Chondrocyte (in vitro differentiated cells): ENCODE measurements around the gene STEAP1B. TPM values are rescaled to one million over a fixed set of nuclear protein-coding genes. Genes with fewer than 3 reads are reported as not detected.
"Not testable (repeated sequence)": the region's sequence is repeated elsewhere in the genome, so short reads cannot be mapped to it uniquely, and the experiment has no call there.

Source experiments
- DNase-seq: peaks from one replicate; pipeline ENCODE4 v3.0.0; 2021; ENCODE audit warnings: mixed read lengths, low spot score
- H3K27ac Mint-ChIP-seq: one replicate; pipeline ENCODE4 v1.8.0; 2021; ENCODE audit warnings: mild to moderate bottlenecking, moderate library complexity, mixed read lengths; ENCODE audit not compliant: unreplicated experiment
- H3K27me3 Mint-ChIP-seq: 2 replicates; pipeline ENCODE4 v1.8.0; 2021; ENCODE audit warnings: low read depth, mixed read lengths
- H3K36me3 Mint-ChIP-seq: 2 replicates; pipeline ENCODE4 v1.8.0; 2021; ENCODE audit warnings: low read depth, mixed read lengths
- H3K4me1 Mint-ChIP-seq: 2 replicates; pipeline ENCODE4 v1.8.0; 2021; ENCODE audit warnings: low read depth, mild to moderate bottlenecking, mixed read lengths
- H3K4me3 Mint-ChIP-seq: one replicate; pipeline ENCODE4 v1.8.0; 2021; ENCODE audit warnings: mild to moderate bottlenecking, moderate library complexity, mixed read lengths; ENCODE audit not compliant: unreplicated experiment
- H3K9me3 Mint-ChIP-seq: 2 replicates; pipeline ENCODE4 v1.8.0; 2021; ENCODE audit warnings: low read depth, mixed read lengths
- total RNA-seq: library from RNA; stranded (reverse); gene quantifications from 3 replicates; pipeline ENCODE4 v1.2.1, GENCODE V29; 2021
- TF ChIP-seq, protein P1 (sequence below): fragments of 200-600 bp; sonication (generic); IDR thresholded peaks from 2 replicates; pipeline ENCODE4 v1.5.0; 2021; ENCODE audit warnings: antibody characterized with exemption, mild to moderate bottlenecking, moderate library complexity

STEAP1B gene
- total RNA-seq, 1 donor from 2014 or later, result 4.2 TPM

DNA sequence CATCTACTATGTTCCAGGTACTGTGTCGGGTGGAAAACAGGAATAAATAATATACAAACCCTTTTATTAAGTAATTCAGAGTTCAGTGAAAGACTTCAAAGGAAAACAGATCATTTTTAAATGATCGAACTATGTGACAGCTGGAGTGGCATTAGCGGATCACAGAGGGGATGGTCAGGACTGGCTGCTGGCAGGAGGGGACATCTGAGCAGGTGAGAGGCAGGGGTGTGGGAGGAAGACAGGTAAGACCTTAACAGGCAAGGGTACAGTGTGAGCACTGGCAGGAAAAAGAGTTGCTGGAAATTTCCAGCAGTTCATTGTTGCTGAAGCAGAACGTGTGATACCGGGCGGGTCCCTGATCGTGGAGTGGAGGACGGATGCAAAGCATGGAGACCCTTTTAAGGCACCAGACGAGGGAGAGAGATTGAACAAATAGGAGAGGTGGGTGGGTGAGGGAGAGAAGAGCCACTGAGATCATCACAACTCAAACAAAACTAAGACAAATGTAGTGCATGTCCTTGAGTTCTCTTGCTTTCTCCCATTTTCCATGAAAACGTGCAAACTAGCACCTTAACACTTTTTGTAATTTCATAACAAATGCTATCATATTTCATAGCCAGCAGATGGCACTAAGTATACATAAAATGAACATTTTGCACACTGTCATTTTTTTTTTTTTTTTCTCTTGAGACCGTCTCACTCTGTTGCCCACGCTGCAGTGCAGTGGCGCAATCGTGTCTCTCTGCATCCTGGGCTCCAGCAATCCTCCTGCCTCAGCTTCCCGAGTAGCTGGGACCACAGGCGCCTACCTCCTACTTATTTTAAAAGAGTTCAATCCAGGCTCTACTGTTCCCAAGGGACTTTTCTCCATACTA lies 23.7 kb upstream of the STEAP1B start:
- H3K36me3 Mint-ChIP-seq, DNase-seq, H3K27ac Mint-ChIP-seq, H3K9me3 Mint-ChIP-seq, H3K4me1 Mint-ChIP-seq: not testable (repeated sequence)
- peak overlapping the region; percentile 45 for H3K4me3 Mint-ChIP-seq
- TF ChIP-seq, protein P1, sequence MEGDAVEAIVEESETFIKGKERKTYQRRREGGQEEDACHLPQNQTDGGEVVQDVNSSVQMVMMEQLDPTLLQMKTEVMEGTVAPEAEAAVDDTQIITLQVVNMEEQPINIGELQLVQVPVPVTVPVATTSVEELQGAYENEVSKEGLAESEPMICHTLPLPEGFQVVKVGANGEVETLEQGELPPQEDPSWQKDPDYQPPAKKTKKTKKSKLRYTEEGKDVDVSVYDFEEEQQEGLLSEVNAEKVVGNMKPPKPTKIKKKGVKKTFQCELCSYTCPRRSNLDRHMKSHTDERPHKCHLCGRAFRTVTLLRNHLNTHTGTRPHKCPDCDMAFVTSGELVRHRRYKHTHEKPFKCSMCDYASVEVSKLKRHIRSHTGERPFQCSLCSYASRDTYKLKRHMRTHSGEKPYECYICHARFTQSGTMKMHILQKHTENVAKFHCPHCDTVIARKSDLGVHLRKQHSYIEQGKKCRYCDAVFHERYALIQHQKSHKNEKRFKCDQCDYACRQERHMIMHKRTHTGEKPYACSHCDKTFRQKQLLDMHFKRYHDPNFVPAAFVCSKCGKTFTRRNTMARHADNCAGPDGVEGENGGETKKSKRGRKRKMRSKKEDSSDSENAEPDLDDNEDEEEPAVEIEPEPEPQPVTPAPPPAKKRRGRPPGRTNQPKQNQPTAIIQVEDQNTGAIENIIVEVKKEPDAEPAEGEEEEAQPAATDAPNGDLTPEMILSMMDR, result peak; percentile 77
- peaks cover 15% of the 10 kb centered on the region for H3K27me3 Mint-ChIP-seq

DNA sequence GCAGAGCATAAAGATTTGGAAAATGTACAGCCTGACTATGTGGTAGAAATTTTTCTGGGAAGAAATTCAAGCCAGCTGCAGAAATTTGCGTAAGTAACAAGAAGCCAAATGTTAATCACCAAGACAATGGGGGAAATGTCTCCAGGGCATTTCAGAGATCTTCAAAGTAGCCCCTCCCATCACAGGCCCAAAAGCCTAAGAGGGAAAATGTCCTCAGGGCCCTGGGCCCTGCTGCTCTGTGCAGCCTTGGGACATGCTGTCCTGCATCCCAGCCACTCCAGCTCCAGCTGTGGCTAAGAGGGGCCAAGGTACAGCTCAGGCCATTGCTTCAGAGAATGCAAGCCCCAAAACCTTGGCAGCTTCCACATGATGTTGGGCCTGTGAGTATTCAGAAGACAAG lies 19.6 kb upstream of the STEAP1B start:
- H3K4me3 Mint-ChIP-seq, H3K36me3 Mint-ChIP-seq, H3K9me3 Mint-ChIP-seq, H3K4me1 Mint-ChIP-seq, DNase-seq, H3K27ac Mint-ChIP-seq: not testable (repeated sequence)
- H3K27me3 Mint-ChIP-seq, result peaks cover 16% of the 10 kb centered on the region

DNA sequence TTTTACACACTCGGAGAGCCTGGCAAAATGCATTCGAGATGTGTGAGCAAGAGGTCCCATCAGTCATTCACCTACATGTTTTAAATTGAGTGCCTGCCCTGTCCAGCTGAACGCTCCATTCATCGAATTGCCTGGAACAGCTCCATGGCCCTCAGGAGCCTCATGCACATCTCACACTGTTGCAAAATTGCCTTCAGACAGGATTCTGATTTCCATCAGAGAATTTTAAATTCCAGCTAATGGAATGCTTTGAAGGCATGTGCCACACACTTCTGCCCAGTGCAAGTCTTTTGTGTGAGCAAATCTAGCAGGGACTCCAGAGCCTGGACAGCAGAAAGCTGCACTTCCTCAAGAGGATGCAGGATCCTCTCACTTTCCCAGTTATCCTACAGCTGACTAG lies 17.0 kb upstream of the STEAP1B start:
- H3K4me1 Mint-ChIP-seq, DNase-seq, H3K9me3 Mint-ChIP-seq: not testable (repeated sequence)

DNA sequence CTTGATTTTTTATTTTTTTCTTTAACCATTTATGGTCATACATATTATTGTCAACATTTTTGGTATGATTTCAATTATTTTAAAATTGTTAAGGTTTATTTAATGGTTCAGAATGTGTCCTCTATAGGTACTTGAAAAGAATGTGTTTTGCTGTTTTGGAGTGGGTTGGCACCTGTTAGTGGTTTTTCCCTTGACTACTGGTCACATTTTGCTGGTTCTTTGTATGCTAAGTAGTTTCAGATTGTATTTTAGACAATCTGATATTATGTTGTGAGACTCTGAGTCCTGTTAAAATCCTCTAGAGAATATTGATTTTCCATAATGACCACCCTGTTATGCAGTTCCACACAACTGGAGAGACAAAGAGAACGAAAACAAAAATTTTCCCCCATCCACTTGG lies 15.0 kb upstream of the STEAP1B start:
- H3K27ac Mint-ChIP-seq, DNase-seq, H3K4me1 Mint-ChIP-seq, H3K9me3 Mint-ChIP-seq, H3K4me3 Mint-ChIP-seq, H3K27me3 Mint-ChIP-seq, H3K36me3 Mint-ChIP-seq: not testable (repeated sequence)

More for the DNA sequence above, 17.0 kb upstream of the STEAP1B start:
- H3K36me3 Mint-ChIP-seq, H3K4me3 Mint-ChIP-seq, H3K27ac Mint-ChIP-seq, H3K27me3 Mint-ChIP-seq: not testable (repeated sequence)

DNA sequence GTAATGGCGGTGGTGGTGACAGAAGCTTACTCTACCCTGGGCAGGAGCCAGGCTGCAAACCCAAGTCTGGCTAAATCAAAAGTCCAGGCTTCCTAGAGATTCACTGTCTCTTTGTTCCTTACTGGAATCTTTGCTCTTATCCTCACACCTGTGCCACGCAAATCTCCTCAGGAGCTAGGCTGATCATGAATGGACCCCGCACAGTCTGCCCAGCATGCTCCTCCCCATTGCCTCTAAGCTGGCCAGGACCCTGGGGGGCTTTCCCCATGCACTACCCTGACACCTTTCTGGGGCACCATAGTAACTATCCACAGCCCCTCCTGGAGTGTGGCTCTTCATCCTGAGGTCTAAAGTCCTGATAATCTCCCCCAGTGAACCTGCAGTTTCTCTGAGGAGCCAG lies 7.3 kb upstream of the STEAP1B start:
- DNase-seq, H3K9me3 Mint-ChIP-seq, H3K36me3 Mint-ChIP-seq, H3K27ac Mint-ChIP-seq, H3K4me1 Mint-ChIP-seq, H3K27me3 Mint-ChIP-seq, H3K4me3 Mint-ChIP-seq: not testable (repeated sequence)

DNA sequence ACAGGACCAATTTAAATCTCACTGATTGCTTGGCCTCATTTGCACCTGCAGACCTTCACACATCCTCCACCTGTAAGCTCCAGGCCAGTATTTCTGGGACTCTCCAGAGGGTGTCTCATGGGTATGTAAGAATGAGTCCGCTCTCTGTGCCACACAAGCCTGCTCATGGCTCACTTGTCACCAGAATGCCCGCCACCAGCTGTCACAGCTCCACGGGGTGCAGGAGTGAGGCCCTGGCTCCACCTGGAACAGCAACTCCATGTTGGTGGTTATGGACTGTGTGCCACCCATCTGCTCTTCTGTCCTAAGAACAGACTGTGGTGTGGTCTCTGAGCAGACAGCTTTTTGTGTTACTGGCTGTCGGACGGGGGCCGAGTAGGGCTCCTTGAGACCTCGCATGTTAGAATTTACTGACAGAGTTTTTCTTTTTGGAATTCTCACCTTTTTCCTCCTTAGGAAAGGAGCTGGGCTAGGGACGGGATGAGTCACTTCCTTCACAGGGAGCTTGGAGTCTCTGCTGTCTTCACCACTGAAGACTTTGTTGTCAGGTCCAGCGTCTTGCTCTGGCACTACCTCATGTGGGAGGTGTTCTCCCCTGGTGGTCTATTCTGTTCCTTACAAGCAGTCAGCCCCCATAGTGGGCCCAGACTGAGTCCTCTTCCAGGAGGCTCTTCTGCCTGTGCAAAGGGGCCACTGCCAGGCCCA lies 6.5 kb upstream of the STEAP1B start:
- not testable (repeated sequence) for H3K4me1 Mint-ChIP-seq, H3K36me3 Mint-ChIP-seq, H3K27ac Mint-ChIP-seq

DNA sequence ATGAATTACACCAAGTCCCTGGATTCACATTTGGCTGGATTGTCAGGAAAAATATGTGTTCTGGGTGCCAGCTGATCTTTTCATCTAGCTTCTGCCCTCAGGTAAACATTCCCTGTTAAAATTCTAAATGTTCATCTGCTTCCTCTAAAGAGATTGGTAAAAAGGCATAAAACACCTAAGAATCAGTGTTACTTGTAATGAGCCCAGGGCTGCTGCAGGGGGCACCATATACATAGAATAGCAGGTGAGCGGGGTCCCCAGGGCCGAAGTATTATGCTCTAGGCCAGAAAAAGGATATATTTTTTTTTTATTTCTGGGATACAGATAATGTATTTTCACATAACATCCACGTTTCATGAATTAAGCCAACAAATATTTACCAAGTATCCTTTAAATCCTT lies 4.5 kb upstream of the STEAP1B start:
- TF ChIP-seq, protein P1, result peak; percentile 74
- not testable (repeated sequence) for H3K9me3 Mint-ChIP-seq, H3K4me3 Mint-ChIP-seq, H3K27ac Mint-ChIP-seq, H3K36me3 Mint-ChIP-seq, H3K27me3 Mint-ChIP-seq, DNase-seq
- peaks cover 14% of the 10 kb centered on the region for H3K4me1 Mint-ChIP-seq

More for the DNA sequence above, 6.5 kb upstream of the STEAP1B start:
- not testable (repeated sequence) for H3K9me3 Mint-ChIP-seq, DNase-seq, H3K4me3 Mint-ChIP-seq, H3K27me3 Mint-ChIP-seq

DNA sequence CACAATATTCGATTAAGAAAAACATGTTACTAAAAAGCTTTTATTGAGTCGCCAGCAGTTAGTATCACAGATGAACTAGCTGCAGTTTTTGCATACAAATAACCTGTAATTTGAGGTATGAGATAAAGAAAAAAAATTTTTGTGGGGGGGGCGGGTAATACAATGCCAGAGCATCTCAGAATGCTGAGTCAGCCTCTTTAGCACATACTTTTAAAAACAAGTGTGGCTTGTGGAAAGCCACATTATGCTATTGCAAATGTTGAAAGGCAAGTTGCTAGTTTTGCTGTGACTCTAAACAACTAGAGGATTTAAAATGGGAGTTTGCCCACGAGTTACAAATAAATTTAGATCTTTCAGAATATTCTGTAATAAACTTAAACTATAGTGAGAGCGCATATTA lies 2.1 kb upstream of the STEAP1B start:
- H3K36me3 Mint-ChIP-seq, H3K4me3 Mint-ChIP-seq, H3K27me3 Mint-ChIP-seq, DNase-seq, H3K27ac Mint-ChIP-seq, H3K9me3 Mint-ChIP-seq: not testable (repeated sequence)
- peaks cover 26% of the 10 kb centered on the region for H3K4me1 Mint-ChIP-seq
